Right lobe of liver (tissue), 6 donors: ENCODE results near the gene WNT1. TPM values are rescaled to one million over a fixed set of nuclear protein-coding genes. Genes with fewer than 3 reads are reported as not detected.
A peak's percentile ranks its signal among the peaks of the same experiment; 100 is the strongest.

Experiments
- ATAC-seq, 4 donors: fragments of 200-7000 bp; cut with Tn5 transposase; one replicate each; pipeline ENCODE4 v1.9.1; 2020; ENCODE audit warnings: mild to moderate bottlenecking in 4 of 4, moderate library complexity in 4 of 4
- DNase-seq, 3 donors: peaks; one replicate each; pipeline ENCODE4 v3.0.0-alpha.2; 2020
- H3K27ac ChIP-seq, 3 donors: fragments of 200-600 bp; one replicate each; pipeline ENCODE4 v1.8.0; 2022
- H3K27me3 ChIP-seq, 2 donors: fragments of 200-600 bp; one replicate each; pipeline ENCODE4 v1.8.0; 2022
- H3K36me3 ChIP-seq, 4 donors: fragments of 200-600 bp; sonication (generic) in 1 of 4; one replicate each; pipeline versions ENCODE4 v1.5.1 to v1.8.0; 2017 to 2022; ENCODE audit warnings: control low read depth in 1 of 4
- H3K4me1 ChIP-seq, 4 donors: fragments of 200-600 bp; sonication (generic) in 1 of 4; one replicate each; pipeline versions ENCODE4 v1.5.1 to v1.8.0; 2017 to 2022; ENCODE audit warnings: control low read depth in 1 of 4
- H3K4me3 ChIP-seq, 3 donors: fragments of 200-600 bp; one replicate each; pipeline ENCODE4 v1.8.0; 2022
- H3K9me3 ChIP-seq, 4 donors: fragments of 200-600 bp; sonication (generic) in 1 of 4; one replicate each; pipeline versions ENCODE4 v1.5.1 to v1.8.0; 2017 to 2022; ENCODE audit warnings: control low read depth in 1 of 4
- CTCF ChIP-seq, 4 donors: fragments of 200-600 bp in 3 of 4; fragments of 450-650 bp in 1 of 4; IDR thresholded peaks; one replicate each; pipeline versions ENCODE4 v1.5.1 to v1.8.0; 2016 to 2022; ENCODE audit warnings: antibody characterized with exemption in 4 of 4, mild to moderate bottlenecking in 2 of 4
- POLR2A ChIP-seq: fragments of 450-650 bp; IDR thresholded peaks from one replicate; pipeline ENCODE4 v1.6.1; 2017; ENCODE audit warnings: antibody characterized with exemption, mild to moderate bottlenecking
- WGBS: methylation state at CpG from one replicate; pipeline ENCODE4 v1.1.6; 2018; ENCODE audit warnings: low coverage, low lambda C conversion rate; ENCODE audit not compliant: insufficient coverage; ENCODE audit errors: missing lambda C conversion rate; 5-methylcytosine and 5-hydroxymethylcytosine counted together
- intact Hi-C, 2 donors: fragments of 100-400 bp; cut with DNase I; formaldehyde crosslinking; loops; one replicate each; pipeline versions ENCODE4 v1.11.2 to v1.14.1; 2022
- total RNA-seq, 6 experiments: library from RNA; depleted of rRNA in 2 of 6; stranded (reverse); fragments of >200 nt in 2 of 6; fragmentation: NEBNext Ultra II Directional in 3 of 6; extraction: Animal tissue kit (Norgen Biotek cat#: 25700) in 3 of 6; gene quantifications; one replicate each; pipeline versions ENCODE4 v1.1.0 to v1.2.4, GENCODE V29; 2016 to 2023
- donor health status: DM: no; HTN: yes; CAD: no.
- donor health status: DM: no; HTN: no; CAD: no.
- donor health status: DM: no; HTN: no; CAD: no.
- donor health status: DM: no; HTN: yes; CAD: no.
- donor health status: DM: no; HTN: yes; CAD: no.

WNT1 gene
- total RNA-seq, 6 experiments from 2014 or later: not detected

- DNase-seq (no peak), ATAC-seq (no peak)
- TF ChIP-seq POLR2A (no peak), CTCF (IDR thresholded peaks at IDR 0.05) (no peak)
- Histone ChIP-seq H3K4me3 (no peak overlapping the region), H3K27ac (no peak overlapping the region), H3K4me1 (peaks cover 0 to 6% (median 2%) of the 10 kb centered on the region in 4 donors), H3K27me3 (no peaks in the 10 kb centered on the region), H3K36me3 (peaks cover 0 to 17% (median 10%) of the 10 kb centered on the region in 4 donors), H3K9me3 (no peaks in the 10 kb centered on the region)
- WGBS: 83% methylated on average over 1 of the region's 1 CpG
- intact Hi-C loops: no loop called here
Observed at GRCh38 chr12:49015196-49015595, 37.1 kb downstream of the WNT1 start.

DNA sequence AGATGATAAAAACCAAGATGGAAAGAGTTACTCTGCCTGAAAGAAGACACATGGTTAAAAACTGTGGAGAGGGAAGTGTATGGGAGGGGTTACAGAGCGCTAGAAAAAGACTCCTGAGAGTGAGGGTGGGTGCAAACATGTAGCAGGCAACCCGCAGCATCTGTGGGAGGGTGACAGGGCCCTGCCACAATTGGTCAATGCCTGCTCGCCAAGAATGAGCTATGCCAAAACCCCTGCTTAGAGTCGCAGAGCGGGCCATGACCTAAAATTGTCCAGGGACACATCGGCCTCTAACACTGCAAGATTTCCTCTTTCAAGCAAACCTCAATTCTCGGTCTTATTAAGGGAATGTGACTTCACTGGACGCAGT, 39.8 kb downstream of the WNT1 start:
- Histone ChIP-seq H3K27me3 (no peaks in the 10 kb centered on the region), H3K4me1 (peaks cover 0 to 6% (median 2%) of the 10 kb centered on the region in 4 donors), H3K27ac (peak overlapping the region; percentile 72 to 91 (median 88)), H3K4me3 (peak overlapping the region; percentile 84 to 95 (median 87)), H3K9me3 (no peaks in the 10 kb centered on the region), H3K36me3 (peaks cover 0 to 16% (median 2%) of the 10 kb centered on the region in 4 donors)
- ATAC-seq: peak in 3 of 4 donors; percentile 3 to 8 (median 4)
- intact Hi-C loops: no loop called here
- DNase-seq: peak in 1 of 3 donors; percentile 28
- TF ChIP-seq POLR2A: no peak
- peak in 1 of 4 donors; percentile 3 for TF ChIP-seq CTCF (IDR thresholded peaks at IDR 0.05)
- WGBS: 0% methylated on average over 8 of the region's 8 CpGs

GRCh38 chr12:49018261-49019119, 40.4 kb downstream of the WNT1 start, which contains the start of gene PRKAG1:
Gene PRKAG1, minus strand, starts transcription at chr12:49018776. Its CDS starts 36 bp downstream, at chr12:49018740.
- ATAC-seq (peak; percentile 96 to 97 (median 96)), DNase-seq (peak; percentile 94 to 96 (median 96))
- Histone ChIP-seq H3K36me3 (peaks cover 0 to 23% (median 2%) of the 10 kb centered on the region in 4 donors), H3K27ac (peak within 1 kb of the TSS; percentile 72 to 91 (median 88)), H3K9me3 (no peaks in the 10 kb centered on the region), H3K4me3 (peak within 1 kb of the TSS; percentile 84 to 95 (median 87)), H3K4me1 (peaks cover 0 to 6% (median 2%) of the 10 kb centered on the region in 4 donors), H3K27me3 (no peaks in the 10 kb centered on the region)
- intact Hi-C loops: no loop called here
- WGBS: 2% methylated on average over 21 of the region's 59 CpGs
- TF ChIP-seq CTCF (IDR thresholded peaks at IDR 0.05) (peak; percentile 20 to 56 (median 46)), POLR2A (peak; percentile 94)

DNA sequence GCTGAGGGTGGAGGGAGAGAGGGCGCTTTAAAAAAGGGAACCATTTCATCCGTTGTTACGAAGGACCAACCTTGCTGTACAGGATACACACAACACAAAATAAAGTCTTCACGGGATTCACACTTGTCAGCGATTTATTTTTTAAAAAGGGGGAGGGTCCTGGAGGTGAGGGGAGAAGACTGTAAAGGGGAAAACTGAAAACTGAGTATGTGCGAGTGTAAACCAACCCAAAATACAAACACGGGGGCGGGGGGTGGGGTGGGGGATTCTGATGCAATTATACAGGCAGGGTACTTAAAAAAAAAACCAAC, 41.0 kb downstream of the WNT1 start:
- H3K4me3 ChIP-seq: peak overlapping the region; percentile 84 to 95 (median 87)
- intact Hi-C loops: no loop called here
- peak in 2 of 4 donors; percentile 6 to 30 for ATAC-seq
- peaks cover 0 to 28% (median 4%) of the 10 kb centered on the region in 4 donors for H3K36me3 ChIP-seq
- no peak for DNase-seq
- no peaks in the 10 kb centered on the region for H3K27me3 ChIP-seq
- TF ChIP-seq CTCF (IDR thresholded peaks at IDR 0.05): no peak
- no peak for TF ChIP-seq POLR2A
- peak overlapping the region; percentile 72 to 91 (median 88) for H3K27ac ChIP-seq
- peaks cover 0 to 6% (median 2%) of the 10 kb centered on the region in 4 donors for H3K4me1 ChIP-seq
- WGBS: 2% methylated on average over 8 of the region's 8 CpGs
- H3K9me3 ChIP-seq: no peaks in the 10 kb centered on the region
